GM12873 (cell line): ENCODE data around the gene NDUFB11.

Experiments used
- TF ChIP-seq, protein P1 (sequence below): IDR thresholded peaks from 2 replicates; pipeline ENCODE4 v1.5.1; 2012; ENCODE audit warnings: low read depth, mild to moderate bottlenecking, moderate library complexity, low read length, control low read depth; ENCODE audit not compliant: insufficient read depth; ENCODE audit errors: missing control alignments

Gene NDUFB11

DNA sequence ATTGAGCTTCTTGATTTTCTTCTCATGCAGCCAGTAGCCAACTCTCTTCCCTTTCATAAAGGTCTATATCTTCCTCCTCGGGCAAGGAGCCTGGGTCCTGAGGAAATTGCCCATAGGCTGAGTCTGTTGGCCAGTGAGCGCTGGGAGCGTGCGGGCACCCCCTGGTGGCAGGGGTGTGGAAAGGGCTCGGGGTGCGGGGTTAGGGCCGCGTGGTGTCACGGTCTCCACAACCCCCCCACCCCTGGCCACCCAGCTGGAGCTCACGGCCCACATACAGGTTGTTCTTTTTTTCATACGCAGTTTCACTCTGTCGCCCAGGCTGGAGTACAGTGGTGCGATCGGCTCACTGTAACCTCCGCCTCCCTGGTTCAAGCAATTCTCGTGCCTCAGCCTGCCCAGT lies 13.6 kb upstream of the NDUFB11 start:
- TF ChIP-seq, protein P1, sequence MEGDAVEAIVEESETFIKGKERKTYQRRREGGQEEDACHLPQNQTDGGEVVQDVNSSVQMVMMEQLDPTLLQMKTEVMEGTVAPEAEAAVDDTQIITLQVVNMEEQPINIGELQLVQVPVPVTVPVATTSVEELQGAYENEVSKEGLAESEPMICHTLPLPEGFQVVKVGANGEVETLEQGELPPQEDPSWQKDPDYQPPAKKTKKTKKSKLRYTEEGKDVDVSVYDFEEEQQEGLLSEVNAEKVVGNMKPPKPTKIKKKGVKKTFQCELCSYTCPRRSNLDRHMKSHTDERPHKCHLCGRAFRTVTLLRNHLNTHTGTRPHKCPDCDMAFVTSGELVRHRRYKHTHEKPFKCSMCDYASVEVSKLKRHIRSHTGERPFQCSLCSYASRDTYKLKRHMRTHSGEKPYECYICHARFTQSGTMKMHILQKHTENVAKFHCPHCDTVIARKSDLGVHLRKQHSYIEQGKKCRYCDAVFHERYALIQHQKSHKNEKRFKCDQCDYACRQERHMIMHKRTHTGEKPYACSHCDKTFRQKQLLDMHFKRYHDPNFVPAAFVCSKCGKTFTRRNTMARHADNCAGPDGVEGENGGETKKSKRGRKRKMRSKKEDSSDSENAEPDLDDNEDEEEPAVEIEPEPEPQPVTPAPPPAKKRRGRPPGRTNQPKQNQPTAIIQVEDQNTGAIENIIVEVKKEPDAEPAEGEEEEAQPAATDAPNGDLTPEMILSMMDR = no peak

DNA sequence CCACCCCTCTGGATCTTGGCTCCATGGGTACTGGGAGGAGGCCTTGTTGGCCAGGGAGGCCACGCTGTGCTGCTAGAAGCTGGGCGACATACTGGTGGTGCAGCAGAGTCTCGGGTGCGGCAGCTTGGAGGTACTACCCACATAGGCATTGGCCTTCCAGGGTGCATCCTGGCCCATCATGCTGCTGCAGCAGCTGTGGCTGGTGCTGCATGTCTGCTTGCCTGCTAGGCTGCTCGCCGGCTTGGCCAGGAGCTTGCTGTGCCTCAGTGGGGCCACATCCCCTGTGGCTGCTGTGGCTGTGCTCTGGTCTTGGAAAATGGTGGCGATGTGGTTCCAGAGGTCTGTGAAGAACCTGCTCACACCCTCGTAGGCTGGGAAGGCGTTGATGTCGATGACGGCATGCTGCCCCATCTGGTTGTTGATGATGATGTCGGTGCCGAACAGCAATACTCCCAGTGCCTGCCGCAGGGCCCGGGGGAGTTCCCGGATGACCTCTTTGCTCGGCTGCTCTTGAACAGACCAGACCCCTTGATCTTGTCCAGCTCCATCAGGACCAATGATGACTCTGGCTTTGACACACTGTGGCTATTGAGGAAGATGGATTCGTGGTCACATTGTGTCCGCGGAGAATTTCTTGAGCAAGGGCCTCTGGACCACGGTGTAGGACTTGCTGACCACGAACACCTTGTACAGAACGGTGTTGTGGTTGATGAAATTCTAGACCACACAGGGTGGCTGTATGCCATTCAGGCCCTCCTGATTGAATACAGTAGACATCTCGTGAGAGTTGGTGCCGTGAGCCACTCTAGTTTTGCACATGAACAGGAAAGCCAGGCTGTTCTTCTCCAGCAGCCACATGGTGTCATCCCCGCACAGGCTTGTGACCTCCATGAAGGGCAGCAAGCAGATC lies 12.4 kb upstream of the NDUFB11 start:
- TF ChIP-seq, protein P1 = no peak

DNA sequence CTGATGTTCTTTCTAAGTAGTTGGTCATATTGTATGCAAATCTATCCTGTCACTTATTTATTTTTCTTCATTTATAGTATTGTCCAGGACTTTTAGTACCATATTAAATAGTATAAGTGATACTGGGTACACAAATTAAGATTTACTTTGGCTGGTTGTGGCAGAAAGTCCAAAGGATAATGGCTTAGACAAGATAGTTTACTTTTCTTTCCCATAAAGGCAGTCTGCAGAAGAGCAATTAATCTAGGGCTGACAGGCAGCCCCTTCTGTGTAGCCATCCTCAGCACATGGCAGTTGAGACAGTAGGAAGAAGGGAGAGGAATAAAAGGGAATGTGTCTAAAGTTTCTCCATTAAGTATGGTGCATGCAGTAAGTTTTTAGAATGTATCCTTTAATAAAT lies 6.9 kb upstream of the NDUFB11 start:
- TF ChIP-seq, protein P1 = no peak

DNA sequence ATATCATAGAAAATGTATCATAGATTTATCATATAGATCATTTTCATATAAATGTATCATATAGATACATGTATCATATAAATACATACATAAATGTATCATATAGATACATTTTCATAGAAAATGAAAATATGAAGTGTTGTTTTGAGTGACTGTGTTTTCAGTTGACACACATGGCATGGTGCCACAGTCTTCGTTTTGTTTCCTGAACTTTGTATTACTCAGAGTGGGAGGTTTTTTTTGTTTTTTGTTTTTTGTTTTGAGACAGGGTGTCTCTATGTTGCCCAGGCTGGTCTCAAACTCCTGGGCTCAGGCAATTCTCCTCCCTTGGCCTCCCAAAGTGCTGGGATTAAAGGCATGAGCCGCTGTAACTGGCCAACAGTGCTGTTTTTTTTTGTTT lies 4.4 kb upstream of the NDUFB11 start:
- TF ChIP-seq, protein P1 = no peak

DNA sequence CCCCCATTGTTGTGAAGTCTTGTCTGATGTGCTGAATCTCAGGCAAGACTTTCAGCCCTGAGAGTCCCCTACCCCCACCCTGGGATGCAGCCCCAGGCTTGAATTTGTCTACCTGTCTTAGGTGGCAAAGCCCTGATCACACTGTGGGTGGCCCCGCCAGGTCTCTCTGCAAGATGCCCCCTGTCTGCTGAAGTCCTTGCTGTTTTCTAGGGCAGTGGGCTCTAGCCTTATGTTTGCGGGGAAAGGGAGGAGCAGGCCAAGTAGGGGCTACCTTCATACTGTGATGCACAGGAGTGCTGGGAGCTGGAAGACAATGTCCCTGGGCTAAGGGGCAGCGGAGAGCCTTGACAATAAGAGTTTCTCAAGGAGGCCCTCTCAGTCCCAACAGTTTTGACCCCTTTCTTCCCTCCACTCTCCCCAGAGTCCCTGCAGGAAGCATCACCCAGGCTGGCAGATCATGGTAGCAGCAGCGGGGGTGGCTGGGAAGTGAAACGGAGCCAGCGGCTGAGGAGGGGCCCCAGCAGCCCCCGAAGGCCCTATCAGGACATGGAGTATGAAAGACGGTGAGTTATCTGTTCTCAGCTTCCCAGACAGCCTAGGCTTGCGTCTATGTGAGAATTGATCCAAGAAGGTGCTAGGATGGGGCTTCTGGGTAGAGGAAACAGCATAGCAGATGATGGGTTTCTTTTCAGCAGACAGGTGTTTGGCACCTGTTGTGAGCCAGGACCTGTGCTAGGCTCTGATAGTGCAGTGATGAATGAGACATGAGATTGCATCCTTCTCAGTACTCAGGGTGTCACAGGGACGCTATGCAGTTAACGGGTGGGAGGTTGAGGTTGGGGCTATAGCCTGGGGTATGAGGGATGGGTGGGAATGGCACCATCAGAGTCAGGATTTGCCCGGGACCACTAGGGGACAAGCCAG lies 2.7 kb upstream of the NDUFB11 start:
- TF ChIP-seq, protein P1 = no peak

DNA sequence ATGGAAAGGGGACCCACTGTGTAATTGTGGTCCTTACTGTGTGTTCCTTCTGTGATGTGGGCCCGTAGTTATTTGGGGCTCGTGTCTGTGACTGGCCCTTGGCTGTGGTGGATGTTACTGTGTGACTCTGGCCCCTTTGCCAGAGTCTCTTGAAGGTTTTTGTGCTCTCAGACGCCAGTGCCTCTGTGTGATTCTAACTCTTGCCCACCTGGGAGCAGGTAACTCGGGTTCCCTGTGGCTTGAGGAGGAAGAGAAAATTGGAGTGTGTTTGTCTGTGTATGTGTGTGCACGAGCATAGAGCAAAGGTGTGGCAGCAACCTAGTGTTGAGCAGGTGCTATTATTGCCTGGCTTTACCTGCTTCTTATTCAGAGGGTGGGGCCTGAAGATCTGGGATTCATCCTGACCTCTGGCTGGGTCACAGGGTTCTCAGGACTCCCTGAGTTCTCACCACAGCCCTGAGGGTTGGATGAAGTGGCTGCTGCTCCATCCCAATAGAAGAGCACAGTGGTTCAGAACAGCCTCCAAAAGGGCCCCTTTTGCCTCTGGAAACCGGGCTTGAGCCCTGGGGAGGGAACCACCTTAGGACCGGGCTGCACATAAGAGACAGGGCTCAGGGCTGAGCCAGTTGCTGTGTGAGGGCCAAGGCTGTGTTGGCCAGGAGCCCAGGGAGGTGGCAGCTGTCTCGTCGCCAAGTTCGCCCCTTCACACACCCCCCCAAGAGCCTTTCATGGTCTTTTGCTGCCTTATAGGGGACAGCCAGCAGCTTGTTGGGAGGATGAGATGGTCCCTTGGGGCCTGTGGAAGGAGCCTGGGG lies 1.8 kb upstream of the NDUFB11 start:
- TF ChIP-seq, protein P1 = no peak
